Measurements from ENCODE around the gene LAIR2.
"Not testable (repeated sequence)": the region's sequence is repeated elsewhere in the genome, so short reads cannot be mapped to it uniquely, and the experiment has no call there.

Gene LAIR2

DNA sequence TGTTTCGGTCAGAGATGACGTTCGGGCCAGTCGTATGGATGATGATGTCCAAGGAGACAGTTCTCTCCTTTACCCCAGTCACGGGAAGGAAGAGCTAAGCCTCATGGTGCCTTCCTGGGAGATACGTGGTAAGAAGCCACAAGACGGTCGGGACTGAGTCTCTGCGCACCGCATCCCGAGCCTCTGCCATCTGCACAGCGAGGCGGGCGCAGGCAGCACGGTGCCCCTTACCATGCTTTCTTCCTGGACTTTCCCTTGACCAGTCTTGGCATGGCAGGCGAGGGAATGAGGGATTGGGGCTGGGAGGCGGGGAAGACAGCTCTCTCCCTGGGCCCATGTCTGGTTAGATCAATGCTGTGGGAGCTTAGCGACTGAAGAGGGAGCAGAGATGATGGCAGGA is 10.1 kb upstream of the LAIR2 start:
- Mint-ChIP-seq H3K27ac (no peak overlapping the region), H3K36me3 (ENCODE audit: insufficient read depth) (no peaks in the 10 kb centered on the region), H3K4me1 (ENCODE audit: low read depth in 2 of 2) (peaks cover 7 to 18% of the 10 kb centered on the region in 2 donors), H3K4me3 (no peak overlapping the region), H3K9me3 (no peaks in the 10 kb centered on the region), H3K27me3 (peaks cover 5 to 44% of the 10 kb centered on the region in 2 donors)
- no peak for ATAC-seq (replicated peaks)
- DNase-seq, result no peak

DNA sequence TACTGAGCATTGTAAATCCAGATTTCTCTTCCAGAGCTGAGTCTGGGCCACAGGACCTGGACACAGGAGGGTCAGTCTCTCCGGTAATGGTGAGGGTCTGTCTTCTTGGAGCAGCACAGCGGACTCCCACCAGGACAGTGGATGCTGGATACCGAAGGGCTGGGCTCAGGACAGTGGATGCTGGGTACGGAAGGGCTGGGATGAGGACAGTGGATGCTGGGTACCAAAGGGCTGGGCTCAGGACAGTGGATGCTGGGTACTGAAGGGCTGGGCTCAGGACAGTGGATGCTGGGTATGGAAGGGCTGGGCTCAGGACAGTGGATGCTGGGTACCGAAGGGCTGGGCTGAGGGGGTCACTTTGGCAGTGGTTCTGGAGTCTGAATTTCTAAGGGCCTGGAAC is 9.6 kb upstream of the LAIR2 start:
- H3K4me1 Mint-ChIP-seq (ENCODE audit: low read depth in 2 of 2), result peaks cover 12 to 21% of the 10 kb centered on the region in 2 donors
- not testable (repeated sequence) for DNase-seq; H3K27ac Mint-ChIP-seq; H3K36me3 Mint-ChIP-seq (ENCODE audit: insufficient read depth); H3K4me3 Mint-ChIP-seq; H3K9me3 Mint-ChIP-seq; ATAC-seq (replicated peaks)
- H3K27me3 Mint-ChIP-seq, result peaks cover 5 to 44% of the 10 kb centered on the region in 2 donors

DNA sequence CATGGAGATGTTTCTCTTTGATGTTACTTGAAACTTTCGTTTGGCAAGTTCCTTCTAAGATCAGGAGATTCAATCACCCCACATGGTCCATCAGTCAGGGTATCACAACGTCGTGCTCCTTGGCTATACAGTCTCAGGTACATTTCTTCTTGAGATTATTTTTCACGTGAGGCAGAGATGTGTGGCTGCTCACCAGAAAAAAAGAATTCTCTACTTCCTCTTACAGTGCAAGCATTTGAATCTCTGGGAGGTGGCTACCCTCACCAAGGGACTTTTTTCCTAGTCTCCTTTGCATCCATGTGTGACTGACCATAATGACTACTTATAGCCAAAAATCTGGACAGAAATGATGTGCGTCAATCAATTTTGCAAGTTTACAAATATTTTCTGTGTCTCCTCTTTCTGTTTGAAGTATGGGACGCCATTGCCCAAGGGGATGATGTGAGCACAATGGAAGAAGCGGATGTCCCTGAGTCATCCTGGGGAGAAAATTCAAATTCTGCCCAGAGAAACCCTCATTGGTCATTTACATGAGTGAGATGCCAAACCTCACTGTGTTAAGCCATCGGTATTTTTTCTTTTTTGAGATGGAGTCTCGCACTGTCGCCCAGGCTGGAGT is 8.6 kb upstream of the LAIR2 start:
- no peak overlapping the region for H3K27ac Mint-ChIP-seq
- no peak for ATAC-seq (replicated peaks)
- no peak for DNase-seq
- no peak overlapping the region for H3K4me3 Mint-ChIP-seq
- peaks cover 6 to 46% of the 10 kb centered on the region in 2 donors for H3K27me3 Mint-ChIP-seq
- no peaks in the 10 kb centered on the region for H3K36me3 Mint-ChIP-seq (ENCODE audit: insufficient read depth)
- no peaks in the 10 kb centered on the region for H3K9me3 Mint-ChIP-seq
- peaks cover 13 to 21% of the 10 kb centered on the region in 2 donors for H3K4me1 Mint-ChIP-seq (ENCODE audit: low read depth in 2 of 2)

GRCh38 chr19:54495284-54495683 is 7.3 kb upstream of the LAIR2 start:
- not testable (repeated sequence) for H3K36me3 Mint-ChIP-seq (ENCODE audit: insufficient read depth); H3K4me3 Mint-ChIP-seq; H3K9me3 Mint-ChIP-seq; H3K27ac Mint-ChIP-seq; DNase-seq
- Mint-ChIP-seq H3K4me1 (ENCODE audit: low read depth in 2 of 2) (peaks cover 16 to 26% of the 10 kb centered on the region in 2 donors), H3K27me3 (peaks cover 10 to 52% of the 10 kb centered on the region in 2 donors)
- peak; percentile 59 for ATAC-seq (replicated peaks)

GRCh38 chr19:54497747-54498450 is 4.7 kb upstream of the LAIR2 start:
- not testable (repeated sequence) for H3K9me3 Mint-ChIP-seq; DNase-seq; H3K36me3 Mint-ChIP-seq (ENCODE audit: insufficient read depth); H3K27ac Mint-ChIP-seq
- Mint-ChIP-seq H3K4me1 (ENCODE audit: low read depth in 2 of 2) (peaks cover 16 to 26% of the 10 kb centered on the region in 2 donors), H3K4me3 (peak overlapping the region; percentile 50 to 52), H3K27me3 (peaks cover 10 to 50% of the 10 kb centered on the region in 2 donors)
- ATAC-seq (replicated peaks), result peak; percentile 88

GRCh38 chr19:54498451-54498772 is 4.2 kb upstream of the LAIR2 start:
- peaks cover 10 to 45% of the 10 kb centered on the region in 2 donors for H3K27me3 Mint-ChIP-seq
- ATAC-seq (replicated peaks); H3K27ac Mint-ChIP-seq; H3K36me3 Mint-ChIP-seq (ENCODE audit: insufficient read depth); H3K9me3 Mint-ChIP-seq; DNase-seq: not testable (repeated sequence)
- peaks cover 16 to 29% of the 10 kb centered on the region in 2 donors for H3K4me1 Mint-ChIP-seq (ENCODE audit: low read depth in 2 of 2)
- H3K4me3 Mint-ChIP-seq, result peak overlapping the region; percentile 50 to 52

DNA sequence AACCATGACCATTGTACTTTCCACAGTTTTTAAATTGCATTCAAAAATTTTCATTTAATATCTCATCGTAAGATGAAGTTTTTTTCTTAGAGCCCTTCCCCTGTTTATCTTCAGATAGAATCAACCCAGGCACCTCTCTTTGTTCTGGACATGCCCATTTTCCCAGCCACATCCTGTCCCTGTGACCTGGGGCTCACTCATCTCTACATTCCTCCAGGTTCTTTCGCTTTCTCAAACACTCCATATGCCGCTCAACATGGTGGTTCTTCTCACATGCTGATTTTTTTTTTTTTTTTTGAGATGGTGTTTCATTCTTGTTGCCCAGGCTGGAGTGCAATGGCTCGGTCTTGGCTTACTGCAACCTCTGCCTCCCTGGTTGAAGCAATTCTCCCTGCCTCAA is 2.9 kb downstream of the LAIR2 start:
- DNase-seq; H3K36me3 Mint-ChIP-seq (ENCODE audit: insufficient read depth); H3K9me3 Mint-ChIP-seq; ATAC-seq (replicated peaks): not testable (repeated sequence)
- peak overlapping the region; percentile 54 to 80 for H3K27ac Mint-ChIP-seq
- H3K27me3 Mint-ChIP-seq, result peaks cover 0 to 23% of the 10 kb centered on the region in 2 donors
- H3K4me1 Mint-ChIP-seq (ENCODE audit: low read depth in 2 of 2), result peaks cover 27 to 32% of the 10 kb centered on the region in 2 donors
- H3K4me3 Mint-ChIP-seq, result peak overlapping the region; percentile 36 to 78

- peak overlapping the region; percentile 65 to 78 for H3K4me3 Mint-ChIP-seq
- H3K27me3 Mint-ChIP-seq, result peaks cover 0 to 18% of the 10 kb centered on the region in 2 donors
- peaks cover 27 to 32% of the 10 kb centered on the region in 2 donors for H3K4me1 Mint-ChIP-seq (ENCODE audit: low read depth in 2 of 2)
Measured at GRCh38 chr19:54506079-54506478, 3.4 kb downstream of the LAIR2 start.

GRCh38 chr19:54507038-54507717 is 4.5 kb downstream of the LAIR2 start:
- not testable (repeated sequence) for H3K9me3 Mint-ChIP-seq; DNase-seq; H3K36me3 Mint-ChIP-seq (ENCODE audit: insufficient read depth)
- Mint-ChIP-seq H3K4me1 (ENCODE audit: low read depth in 2 of 2) (peaks cover 27 to 32% of the 10 kb centered on the region in 2 donors), H3K27ac (peak overlapping the region; percentile 54 to 81), H3K4me3 (peak overlapping the region; percentile 65 to 78), H3K27me3 (peaks cover 1 to 21% of the 10 kb centered on the region in 2 donors)
- peak; percentile 70 for ATAC-seq (replicated peaks)

More at GRCh38 chr19:54506079-54506478, 3.4 kb downstream of the LAIR2 start:
- ATAC-seq (replicated peaks) (no peak), DNase-seq (no peak)
- Mint-ChIP-seq H3K9me3 (no peaks in the 10 kb centered on the region), H3K36me3 (ENCODE audit: insufficient read depth) (no peaks in the 10 kb centered on the region), H3K27ac (peak overlapping the region; percentile 54 to 80)

DNA sequence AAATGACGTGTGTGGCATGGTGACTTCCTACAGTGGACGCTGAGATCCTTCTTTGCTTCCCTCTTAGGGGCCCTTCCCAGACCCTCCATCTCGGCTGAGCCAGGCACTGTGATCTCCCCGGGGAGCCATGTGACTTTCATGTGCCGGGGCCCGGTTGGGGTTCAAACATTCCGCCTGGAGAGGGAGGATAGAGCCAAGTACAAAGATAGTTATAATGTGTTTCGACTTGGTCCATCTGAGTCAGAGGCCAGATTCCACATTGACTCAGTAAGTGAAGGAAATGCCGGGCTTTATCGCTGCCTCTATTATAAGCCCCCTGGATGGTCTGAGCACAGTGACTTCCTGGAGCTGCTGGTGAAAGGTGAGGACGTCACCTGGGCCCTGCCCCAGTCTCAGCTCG is 5.2 kb downstream of the LAIR2 start:
- Mint-ChIP-seq H3K4me3 (peak overlapping the region; percentile 65 to 78), H3K36me3 (ENCODE audit: insufficient read depth) (peaks cover under 1% of the 10 kb centered on the region), H3K27ac (peak overlapping the region; percentile 54 to 81), H3K4me1 (ENCODE audit: low read depth in 2 of 2) (peaks cover 25 to 27% of the 10 kb centered on the region in 2 donors), H3K9me3 (no peaks in the 10 kb centered on the region), H3K27me3 (peaks cover 8 to 28% of the 10 kb centered on the region in 2 donors)
- DNase-seq (no peak), ATAC-seq (replicated peaks) (no peak)

DNA sequence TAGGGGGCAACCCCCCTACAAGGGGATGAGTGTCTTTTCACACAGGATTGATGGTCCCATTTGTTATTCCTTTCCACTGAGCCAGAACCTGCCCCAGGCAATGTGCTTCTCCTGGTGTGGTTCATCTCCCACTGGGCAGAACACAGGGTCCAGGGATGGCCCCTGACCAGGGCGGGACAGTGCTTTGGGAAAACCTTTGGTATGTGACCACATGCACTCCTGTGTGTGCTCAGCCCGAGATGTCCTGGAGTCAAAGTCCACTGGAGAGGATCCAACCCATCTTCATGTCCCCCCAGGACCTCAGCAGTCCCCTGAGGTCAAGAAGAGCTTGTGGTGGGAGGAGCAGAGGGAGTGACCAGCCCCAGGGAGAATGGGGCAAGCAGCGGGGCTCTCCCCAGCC is 5.9 kb downstream of the LAIR2 start:
- Mint-ChIP-seq H3K4me1 (ENCODE audit: low read depth in 2 of 2) (peaks cover 22 to 27% of the 10 kb centered on the region in 2 donors), H3K27me3 (peaks cover 15 to 35% of the 10 kb centered on the region in 2 donors)
- not testable (repeated sequence) for H3K9me3 Mint-ChIP-seq; H3K36me3 Mint-ChIP-seq (ENCODE audit: insufficient read depth); ATAC-seq (replicated peaks); DNase-seq; H3K4me3 Mint-ChIP-seq; H3K27ac Mint-ChIP-seq

- not testable (repeated sequence) for H3K36me3 Mint-ChIP-seq (ENCODE audit: insufficient read depth); H3K27ac Mint-ChIP-seq; DNase-seq; H3K9me3 Mint-ChIP-seq
- Mint-ChIP-seq H3K27me3 (peaks cover 15 to 37% of the 10 kb centered on the region in 2 donors), H3K4me3 (peak overlapping the region in 1 of 2 donors; percentile 33), H3K4me1 (ENCODE audit: low read depth in 2 of 2) (peaks cover 22 to 27% of the 10 kb centered on the region in 2 donors)
- peak; percentile 74 for ATAC-seq (replicated peaks)
Measured at GRCh38 chr19:54509200-54509940, 6.7 kb downstream of the LAIR2 start.

- Mint-ChIP-seq H3K27ac (no peak overlapping the region), H3K9me3 (peaks cover 0 to 6% of the 10 kb centered on the region in 2 donors)
- no peak for ATAC-seq (replicated peaks)
Measured at GRCh38 chr19:54515156-54515555, 12.5 kb downstream of the LAIR2 start.

More at GRCh38 chr19:54515156-54515555, 12.5 kb downstream of the LAIR2 start:
- Mint-ChIP-seq H3K27me3 (peaks cover 42 to 62% of the 10 kb centered on the region in 2 donors), H3K36me3 (ENCODE audit: insufficient read depth) (peaks cover 2% of the 10 kb centered on the region), H3K4me3 (no peak overlapping the region), H3K4me1 (ENCODE audit: low read depth in 2 of 2) (peaks cover 6 to 11% of the 10 kb centered on the region in 2 donors)
- DNase-seq, result no peak

All from effector memory CD8-positive, alpha-beta T cell (primary cell).